Mammary epithelial cell (primary cell): ENCODE measurements around the gene SPAG16.

ENCODE experiments used
- CTCF ChIP-seq, 2 donors: IDR thresholded peaks in 1 of 2; conservative IDR thresholded peaks in 1 of 2; 2 replicates each; pipeline ENCODE4 v1.5.1; 2011 to 2012; ENCODE audit warnings: inconsistent platforms in 2 of 2, low read length in 2 of 2, mild to moderate bottlenecking in 2 of 2, control low read depth in 1 of 2, low read depth in 1 of 2; ENCODE audit not compliant: insufficient read depth in 1 of 2; ENCODE audit errors: extremely low read depth in 1 of 2
- EZH2 ChIP-seq: IDR thresholded peaks from 2 replicates; pipeline ENCODE4 v1.6.1; 2012; ENCODE audit warnings: low read length, inconsistent platforms, borderline replicate concordance

- TF ChIP-seq EZH2 = no peak
- no peak for TF ChIP-seq CTCF (conservative IDR thresholded peaks at IDR 0.05 in 1 of 2, IDR thresholded peaks at IDR 0.05 in 1 of 2; ENCODE audit: extremely low read depth in 1 of 2, insufficient read depth in 1 of 2, low read depth in 1 of 2, low read length in 2 of 2)
Measured at GRCh38 chr2:213696442-213696841, 412.2 kb downstream of the SPAG16 start.
